Activated naive CD4-positive, alpha-beta T cell treated with anti-CD3 and anti-CD28 coated beads, Interleukin-2, amount 50 U/mL, for 72 hours (primary cell): ENCODE data around the gene IKZF3. TPM values are rescaled to one million over a fixed set of nuclear protein-coding genes. Genes with fewer than 3 reads are reported as not detected.
"Not testable (repeated sequence)": the region's sequence is repeated elsewhere in the genome, so short reads cannot be mapped to it uniquely, and the experiment has no call there.

ENCODE experiments used
- ATAC-seq, 2 donors: fragments of 150-1000 bp; cut with Tn5 transposase; 2 replicates each; pipeline ENCODE4 v1.10.0; 2021; ENCODE audit warnings: mild to moderate bottlenecking in 2 of 2, moderate library complexity in 2 of 2
- DNase-seq, 2 donors: peaks; one replicate each; pipeline ENCODE4 v3.0.0; 2021 to 2022; ENCODE audit warnings: low spot score in 2 of 2
- H3K27ac Mint-ChIP-seq, 2 donors: one replicate each; pipeline ENCODE4 v1.8.0; 2022; ENCODE audit warnings: mild to moderate bottlenecking in 2 of 2, mixed read lengths in 2 of 2
- H3K36me3 Mint-ChIP-seq, 2 donors: one replicate each; pipeline ENCODE4 v1.8.0; 2022; ENCODE audit warnings: mixed read lengths in 2 of 2
- H3K9me3 Mint-ChIP-seq, 2 donors: one replicate each; pipeline ENCODE4 v1.8.0; 2022; ENCODE audit warnings: mixed read lengths in 2 of 2
- total RNA-seq, 2 donors: library from RNA; stranded (reverse); gene quantifications; one replicate each; pipeline ENCODE4 v1.2.3, GENCODE V29; 2022

Gene IKZF3
- 10 to 100 TPM; 37.6 to 60.8 TPM for total RNA-seq

DNA sequence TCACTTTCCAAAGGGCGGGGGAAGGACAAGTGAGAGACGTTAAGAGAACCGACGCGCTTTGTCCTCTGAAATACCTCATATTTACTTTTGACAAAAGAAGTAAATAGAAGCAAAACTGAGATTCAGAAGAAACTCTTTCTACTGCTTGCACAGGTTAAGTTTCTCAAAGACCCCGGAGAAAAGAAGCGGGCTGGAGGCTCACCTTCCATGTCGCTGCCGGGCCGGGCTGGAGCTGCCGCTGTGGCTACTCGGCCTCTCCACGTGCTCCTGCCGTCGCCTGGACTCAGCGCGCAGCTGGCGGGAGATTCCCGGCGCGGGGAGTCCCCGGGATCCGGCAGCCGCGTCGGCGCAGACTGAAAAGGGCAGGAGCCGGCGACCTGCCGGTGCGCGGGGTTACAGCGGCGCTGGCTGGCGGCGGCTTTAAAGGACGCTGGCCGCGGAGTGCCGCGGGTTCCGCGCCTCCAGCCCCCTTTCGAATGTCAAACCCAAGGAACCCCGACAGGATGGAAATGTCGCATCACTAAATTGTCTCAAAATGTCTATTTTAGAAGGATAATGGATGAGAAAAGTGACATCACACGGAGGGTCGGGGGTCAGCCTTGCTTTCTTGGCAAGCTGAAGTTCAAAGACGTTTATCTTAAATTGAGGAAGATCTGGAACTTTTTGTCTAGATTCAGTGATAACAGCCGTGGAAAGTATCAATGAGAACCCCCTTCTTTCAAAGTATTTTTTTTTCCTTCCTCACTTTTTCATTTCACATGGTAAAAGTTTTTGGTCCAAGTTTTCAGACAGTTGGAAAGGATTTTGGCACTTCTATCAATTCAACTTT is at the start of gene IKZF3:
Gene IKZF3 (minus strand): TSS at position 395 of the 829 bp plus-strand sequence. CDS start 186 bp downstream, at position 209.
- Mint-ChIP-seq H3K36me3 (peaks cover 23 to 24% of the 10 kb centered on the region in 2 donors), H3K9me3 (no peaks in the 10 kb centered on the region), H3K27ac (peak within 1 kb of the TSS; percentile 97)
- DNase-seq: peak; percentile 77 to 93
- ATAC-seq: peak; percentile 47 to 78

DNA sequence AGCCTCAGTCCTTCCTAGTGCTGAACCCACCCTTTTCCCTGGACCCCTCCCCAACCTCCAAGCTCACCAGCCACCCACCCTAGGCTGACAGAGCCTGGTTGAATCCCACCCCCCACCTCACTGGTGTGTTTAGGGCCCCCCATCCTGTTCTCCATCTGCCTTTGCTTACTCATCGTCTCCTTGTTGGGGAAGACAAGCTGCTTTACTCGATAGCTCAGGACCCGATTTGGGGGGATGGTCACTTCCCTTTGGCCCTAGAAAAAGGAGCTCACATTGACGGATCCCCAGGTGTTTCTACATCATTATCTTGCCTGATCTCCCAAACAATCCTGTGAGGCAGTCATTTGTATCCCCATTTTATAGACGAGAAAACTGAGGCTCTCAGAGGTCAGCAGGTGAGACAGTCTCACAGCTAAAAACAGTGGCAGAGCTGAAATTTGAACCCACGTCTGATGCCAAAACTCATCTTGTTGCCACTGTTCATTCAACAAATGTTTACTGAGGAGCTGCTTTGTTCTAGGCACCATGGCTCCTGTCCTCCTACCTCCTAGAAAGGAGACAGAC is 44.8 kb upstream of the IKZF3 start:
- H3K36me3 Mint-ChIP-seq: peaks cover 12 to 25% of the 10 kb centered on the region in 2 donors
- DNase-seq (no peak), ATAC-seq (no peak)
- H3K9me3 Mint-ChIP-seq: no peaks in the 10 kb centered on the region
- peak overlapping the region; percentile 26 to 68 for H3K27ac Mint-ChIP-seq

DNA sequence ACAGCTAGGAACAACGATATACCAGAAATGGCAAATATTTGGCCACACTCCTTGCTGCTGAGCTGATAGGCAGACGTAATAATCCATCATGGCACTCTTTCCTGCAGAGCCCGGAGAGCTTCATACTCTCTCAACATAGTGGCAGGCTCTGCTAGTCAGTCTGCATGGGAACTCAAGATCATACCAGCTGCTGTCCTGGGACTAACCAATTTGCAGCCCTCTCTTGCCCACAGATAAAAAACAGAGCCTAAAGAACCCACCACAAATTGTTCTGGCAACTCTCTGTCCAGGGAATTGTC is 40.8 kb upstream of the IKZF3 start:
- no peak for ATAC-seq
- Mint-ChIP-seq H3K36me3 (peaks cover 15 to 17% of the 10 kb centered on the region in 2 donors), H3K27ac (peak overlapping the region in 1 of 2 donors; percentile 32), H3K9me3 (no peaks in the 10 kb centered on the region)
- no peak for DNase-seq

DNA sequence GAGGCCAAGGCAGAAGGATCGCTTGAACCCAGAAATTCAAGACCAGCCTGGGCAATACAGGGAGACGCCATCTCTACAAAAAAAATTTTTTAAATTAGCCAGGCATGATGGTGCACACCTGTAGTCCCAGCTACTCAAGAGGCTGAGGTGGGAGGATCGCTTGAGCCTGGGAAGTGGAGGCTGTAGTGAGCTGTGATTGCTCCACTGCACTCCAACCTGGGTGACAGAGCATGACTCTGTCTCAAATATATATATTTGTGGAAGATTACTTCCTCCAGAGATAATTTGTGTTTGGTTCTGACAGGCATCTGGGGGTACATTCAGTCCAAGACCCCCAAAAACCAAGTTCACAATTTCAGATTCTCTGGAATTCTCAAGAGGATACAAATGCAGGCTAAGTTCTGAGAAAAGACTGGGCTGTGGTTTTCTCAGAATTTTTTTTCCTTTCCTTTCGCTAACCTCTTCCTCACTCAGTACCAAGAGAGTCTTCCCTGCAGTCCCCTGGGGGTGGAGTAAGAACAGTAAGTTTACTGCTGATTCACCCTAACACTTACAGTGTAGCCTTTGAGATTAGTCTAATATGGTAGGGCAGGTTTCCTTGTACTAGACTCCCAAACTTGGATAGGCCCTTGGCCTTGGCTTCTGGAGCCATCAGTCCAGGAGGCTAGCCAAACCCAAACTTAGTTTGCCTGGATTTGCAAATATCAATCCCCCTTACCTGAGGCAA is 39.2 kb upstream of the IKZF3 start:
- DNase-seq: no peak
- ATAC-seq: peak; percentile 60 to 86
- Mint-ChIP-seq H3K27ac (peak overlapping the region in 1 of 2 donors; percentile 48), H3K9me3 (no peaks in the 10 kb centered on the region), H3K36me3 (peaks cover 11 to 15% of the 10 kb centered on the region in 2 donors)

DNA sequence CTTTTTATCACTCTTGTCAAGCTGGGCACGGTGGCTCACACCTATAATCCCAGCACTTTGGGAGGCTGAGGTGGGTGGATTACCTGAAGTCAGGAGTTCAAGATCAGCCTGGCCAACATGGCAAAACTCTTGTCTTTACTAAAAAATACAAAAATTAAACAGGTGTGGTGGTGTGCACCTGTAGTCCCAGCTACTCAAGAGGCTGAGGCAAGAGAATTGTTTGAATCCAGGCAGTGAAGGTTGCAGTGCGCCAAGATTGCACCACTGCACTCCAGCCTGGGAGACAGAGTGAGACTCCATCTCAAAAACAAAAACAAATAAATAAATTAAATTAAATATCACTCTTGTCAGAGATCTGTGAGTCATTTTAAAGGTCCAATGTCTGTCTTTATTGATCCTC is 37.9 kb upstream of the IKZF3 start:
- DNase-seq, H3K27ac Mint-ChIP-seq, ATAC-seq, H3K9me3 Mint-ChIP-seq: not testable (repeated sequence)
- H3K36me3 Mint-ChIP-seq: peaks cover 11 to 13% of the 10 kb centered on the region in 2 donors

DNA sequence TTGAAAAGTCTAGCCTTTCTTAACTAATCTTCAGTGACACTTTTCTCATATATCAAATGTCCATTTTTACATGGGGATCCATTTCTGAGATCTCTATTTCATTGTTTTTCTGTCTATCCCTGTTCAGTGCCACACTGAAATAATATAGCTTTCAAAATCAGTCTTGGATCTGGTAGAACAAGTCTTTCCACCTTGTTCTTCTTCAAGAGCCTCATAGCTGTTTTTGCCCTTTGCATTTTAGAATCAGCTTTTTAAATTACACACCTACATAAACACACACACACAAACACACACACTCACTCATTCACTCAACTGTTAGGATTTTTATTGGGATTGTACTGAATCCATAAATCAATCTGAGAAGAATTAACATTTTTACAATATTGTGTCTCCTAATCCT is 35.1 kb upstream of the IKZF3 start:
- no peak for DNase-seq
- ATAC-seq: no peak
- no peaks in the 10 kb centered on the region for H3K9me3 Mint-ChIP-seq
- H3K27ac Mint-ChIP-seq: no peak overlapping the region
- peaks cover 0 to 5% of the 10 kb centered on the region in 2 donors for H3K36me3 Mint-ChIP-seq

DNA sequence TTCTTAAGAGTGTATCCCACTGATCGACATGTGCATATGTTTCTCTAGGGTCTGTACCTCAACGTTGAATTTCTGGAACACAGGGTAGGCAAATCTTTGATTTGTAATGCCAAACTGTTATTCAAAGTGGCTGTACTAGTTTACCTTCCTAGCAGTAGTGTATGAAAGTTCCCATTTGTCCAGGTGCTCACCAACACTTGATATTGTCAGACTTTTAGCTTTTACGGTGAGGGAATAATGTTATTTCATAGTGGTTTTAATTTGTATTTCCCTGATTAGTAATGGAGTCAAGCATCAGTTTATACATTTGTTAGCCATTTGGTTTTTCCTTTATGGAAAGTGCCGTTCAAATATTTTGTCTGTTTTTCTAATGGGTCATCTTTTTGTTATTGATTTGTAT is 34.0 kb upstream of the IKZF3 start:
- Mint-ChIP-seq H3K36me3 (no peaks in the 10 kb centered on the region), H3K9me3 (no peaks in the 10 kb centered on the region), H3K27ac (no peak overlapping the region)
- ATAC-seq: no peak
- DNase-seq: no peak

DNA sequence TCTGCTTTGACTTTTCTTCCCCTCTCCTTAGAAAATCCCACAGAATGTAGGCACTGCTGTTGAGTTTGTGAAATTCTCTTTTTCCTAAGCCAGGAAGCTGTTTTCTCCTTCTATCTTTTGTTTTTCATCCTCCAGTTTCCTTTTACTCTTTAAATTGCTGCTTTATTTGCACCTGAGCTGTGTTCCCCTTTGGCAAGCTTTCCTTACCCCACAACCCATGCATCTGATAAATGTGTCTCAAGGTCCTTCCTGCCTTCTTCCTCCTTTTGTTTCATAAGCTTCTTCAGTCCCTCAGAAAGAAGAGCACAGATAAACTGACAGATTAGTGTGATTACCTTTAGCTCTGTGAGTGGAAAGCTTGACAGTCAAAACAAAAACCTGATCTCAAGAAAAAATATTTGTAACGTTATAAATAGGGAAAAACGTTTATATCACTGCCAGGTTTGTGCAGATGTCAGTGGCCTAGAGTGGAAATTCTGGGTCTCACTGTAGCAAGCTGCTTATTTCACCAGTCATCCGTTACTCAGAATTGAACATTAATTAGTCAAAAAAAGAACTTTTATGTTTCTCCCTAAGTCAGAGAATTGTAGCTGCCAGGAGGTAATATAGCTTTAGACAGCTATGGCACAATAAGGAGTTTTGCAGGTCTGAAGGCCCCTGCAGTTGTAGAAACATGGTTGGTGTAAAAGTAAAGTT is 30.7 kb upstream of the IKZF3 start:
- ATAC-seq (peak in 1 of 2 donors; percentile 71), DNase-seq (no peak)
- Mint-ChIP-seq H3K36me3 (no peaks in the 10 kb centered on the region), H3K27ac (no peak overlapping the region), H3K9me3 (no peaks in the 10 kb centered on the region)

DNA sequence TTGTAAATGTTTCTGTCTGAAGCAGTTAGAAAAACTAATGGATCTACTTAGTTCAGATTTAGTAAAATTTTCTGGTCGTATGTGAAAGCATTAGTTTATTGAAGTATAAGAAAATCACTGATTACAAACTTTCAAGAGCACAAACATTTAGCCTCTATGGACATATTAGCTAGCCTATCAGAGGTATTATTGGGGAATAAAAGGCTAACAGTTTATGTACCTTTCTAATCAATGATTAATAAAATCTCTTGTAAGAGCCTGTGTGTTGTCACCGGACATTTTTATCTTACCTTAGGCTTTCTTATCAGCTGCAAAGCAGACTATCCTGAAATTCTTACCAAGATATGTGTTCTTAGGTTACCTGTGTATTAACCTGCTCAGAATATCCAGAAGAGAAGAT is 25.1 kb upstream of the IKZF3 start:
- Mint-ChIP-seq H3K27ac (no peak overlapping the region), H3K36me3 (no peaks in the 10 kb centered on the region), H3K9me3 (no peaks in the 10 kb centered on the region)
- ATAC-seq (no peak), DNase-seq (no peak)

DNA sequence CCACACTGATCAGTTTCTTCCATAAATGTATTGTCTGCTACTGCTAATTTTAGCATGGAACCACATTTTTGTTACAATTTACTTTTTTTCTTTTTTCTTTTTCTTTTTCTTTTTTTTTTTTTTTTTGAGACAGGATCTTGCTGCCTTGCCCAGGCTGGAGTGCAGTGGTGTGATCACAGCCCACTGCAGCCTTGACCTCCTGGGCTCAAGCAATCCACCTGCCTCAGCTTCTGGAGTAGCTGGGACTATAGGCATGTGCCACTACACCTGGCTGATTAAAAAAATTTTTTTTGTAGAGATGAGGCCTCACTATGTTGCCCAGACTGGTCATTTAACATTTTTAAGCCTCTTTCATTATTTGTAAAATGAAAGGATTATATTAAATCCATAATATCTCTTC is 23.0 kb upstream of the IKZF3 start:
- Mint-ChIP-seq H3K9me3 (no peaks in the 10 kb centered on the region), H3K36me3 (no peaks in the 10 kb centered on the region), H3K27ac (no peak overlapping the region)
- no peak for DNase-seq
- no peak for ATAC-seq

DNA sequence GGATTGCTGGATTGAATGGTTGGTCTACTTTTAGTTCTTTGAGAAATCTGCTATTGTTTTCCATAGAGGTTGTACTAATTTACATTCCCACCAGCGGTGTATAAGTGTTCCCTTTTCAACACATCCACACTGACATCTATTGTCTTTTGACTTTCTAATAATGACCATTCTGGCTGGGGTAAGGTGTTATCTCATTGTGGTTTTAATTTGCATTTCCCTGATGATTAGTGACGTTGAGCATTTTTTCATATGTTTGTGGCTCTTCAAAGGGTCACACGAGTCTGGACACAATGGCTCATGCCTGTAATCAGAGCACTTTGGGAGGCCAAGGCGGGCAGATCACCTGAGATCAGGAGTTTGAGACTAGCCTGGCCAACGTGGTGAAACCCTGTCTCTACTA is 22.0 kb upstream of the IKZF3 start:
- H3K36me3 Mint-ChIP-seq, DNase-seq, H3K9me3 Mint-ChIP-seq, ATAC-seq, H3K27ac Mint-ChIP-seq: not testable (repeated sequence)

DNA sequence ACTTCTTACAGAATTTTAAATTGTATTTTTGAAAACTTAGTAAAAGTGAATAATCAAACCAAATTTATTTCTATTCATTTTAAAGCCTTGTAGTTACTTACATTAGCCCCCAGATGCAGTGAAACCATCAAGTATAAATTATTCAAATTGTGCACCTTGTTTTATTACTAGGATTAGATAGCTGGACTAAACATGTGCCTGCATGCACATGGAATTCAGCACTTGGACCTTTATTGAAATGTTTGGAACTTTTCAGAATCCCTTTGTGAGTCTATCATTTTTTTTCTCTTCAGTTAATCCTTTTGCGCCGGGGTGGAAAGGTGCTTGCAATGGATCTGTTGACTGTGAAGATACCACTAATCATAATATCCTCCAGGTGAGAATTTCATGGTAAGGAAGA is 8.6 kb upstream of the IKZF3 start:
- ATAC-seq (no peak), DNase-seq (no peak)
- Mint-ChIP-seq H3K9me3 (no peaks in the 10 kb centered on the region), H3K27ac (no peak overlapping the region), H3K36me3 (peaks cover 9 to 12% of the 10 kb centered on the region in 2 donors)

DNA sequence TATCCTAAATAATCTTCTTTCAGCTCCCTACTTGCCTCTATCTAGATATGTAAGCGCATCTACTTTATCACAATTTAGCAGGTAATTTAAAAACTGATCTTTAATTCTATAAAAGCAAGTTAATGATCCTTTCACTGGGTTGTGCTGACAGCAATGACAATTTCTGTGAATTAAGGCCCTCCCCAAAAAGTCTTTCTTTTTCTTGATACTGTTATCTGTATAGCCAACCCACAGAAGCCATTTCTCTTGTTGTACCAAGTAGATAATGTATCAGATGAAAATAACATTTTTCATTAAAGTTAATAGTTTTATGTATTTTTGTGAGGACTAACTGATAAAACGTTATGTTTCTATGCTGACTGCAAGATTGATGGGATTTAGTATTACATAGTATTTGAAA is 7.7 kb upstream of the IKZF3 start:
- ATAC-seq: no peak
- Mint-ChIP-seq H3K36me3 (peaks cover 9 to 12% of the 10 kb centered on the region in 2 donors), H3K9me3 (no peaks in the 10 kb centered on the region), H3K27ac (no peak overlapping the region)
- no peak for DNase-seq

DNA sequence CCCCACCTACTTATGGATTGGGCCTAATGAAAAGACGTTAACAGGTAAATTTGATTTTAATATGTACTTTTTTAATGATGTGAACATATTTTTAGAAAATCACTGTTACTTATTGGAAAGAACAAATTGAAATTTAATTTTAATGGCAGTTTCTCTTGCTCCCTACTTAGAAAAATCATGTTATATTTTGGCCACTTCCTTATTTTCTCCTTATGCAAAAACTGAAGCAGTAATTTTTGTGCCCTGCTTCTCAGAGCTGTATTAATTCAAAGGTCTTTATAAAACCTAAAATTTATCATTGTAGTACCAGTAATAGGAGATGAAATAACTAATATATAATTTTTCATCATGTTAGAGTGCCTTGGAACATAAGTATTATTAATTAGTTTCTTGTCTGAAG is 6.7 kb upstream of the IKZF3 start:
- Mint-ChIP-seq H3K9me3 (no peaks in the 10 kb centered on the region), H3K36me3 (peaks cover 9 to 12% of the 10 kb centered on the region in 2 donors), H3K27ac (no peak overlapping the region)
- no peak for DNase-seq
- no peak for ATAC-seq

DNA sequence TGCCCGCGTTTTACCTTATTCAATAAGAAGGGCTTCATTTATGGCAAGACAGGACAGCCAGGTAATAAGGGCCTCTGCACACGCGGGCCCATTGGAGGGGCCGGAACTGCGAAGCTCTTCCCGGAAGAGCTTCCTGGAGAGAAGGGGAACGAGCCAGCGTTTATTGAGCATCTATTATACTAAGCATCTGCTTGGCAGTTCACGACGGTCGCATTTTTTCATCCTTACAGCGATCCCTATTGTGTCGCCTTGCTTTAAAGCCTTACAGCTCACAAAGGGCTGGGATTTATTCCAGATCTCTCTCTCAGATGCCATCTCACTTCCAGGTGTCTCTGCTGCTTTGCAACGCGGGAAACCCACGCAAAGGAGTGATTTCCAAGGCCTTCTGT is 4.4 kb upstream of the IKZF3 start:
- DNase-seq: no peak
- ATAC-seq: no peak
- no peaks in the 10 kb centered on the region for H3K9me3 Mint-ChIP-seq
- H3K36me3 Mint-ChIP-seq: peaks cover 14 to 15% of the 10 kb centered on the region in 2 donors
- peak overlapping the region; percentile 85 to 88 for H3K27ac Mint-ChIP-seq

DNA sequence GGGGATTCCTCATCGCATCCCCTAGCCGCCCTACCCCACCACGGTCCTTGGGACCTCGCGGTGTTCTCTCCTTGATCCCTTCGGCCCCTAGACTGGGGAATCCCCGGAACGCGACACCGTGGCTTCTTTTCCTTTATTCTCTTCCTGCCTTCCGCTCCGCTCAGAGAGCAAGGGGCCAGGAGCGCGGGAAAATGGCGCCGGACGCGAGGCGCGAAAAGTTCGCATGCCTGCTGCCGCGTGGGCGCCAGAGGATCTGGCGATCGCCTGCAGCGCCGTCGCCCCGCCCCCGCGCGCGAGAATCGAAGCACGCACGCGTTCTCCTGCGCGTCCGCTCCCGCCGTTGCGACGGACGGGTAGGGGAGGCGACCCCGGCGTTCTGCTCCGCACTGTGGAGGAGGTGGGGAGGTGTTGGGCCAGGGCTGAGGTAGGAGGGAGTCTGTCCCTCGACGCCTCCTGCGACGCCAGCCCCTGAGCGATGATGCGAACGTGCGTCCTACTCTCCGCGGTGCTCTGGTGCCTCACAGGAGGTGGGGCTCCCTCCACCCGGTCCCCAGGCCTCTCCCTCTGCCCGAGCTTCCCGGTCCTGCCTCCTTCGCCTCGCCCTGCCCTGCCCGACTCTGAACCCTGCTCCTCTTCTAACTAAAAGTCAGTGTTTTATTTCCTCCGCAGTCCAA is 3.9 kb upstream of the IKZF3 start, which contains the start of gene ZPBP2:
Gene ZPBP2 (plus strand): TSS at position 323 of the 674 bp plus-strand sequence. CDS start 153 bp downstream, at position 476.
- ATAC-seq (no peak), DNase-seq (peak; percentile 43 to 75)
- Mint-ChIP-seq H3K9me3 (no peaks in the 10 kb centered on the region), H3K36me3 (peaks cover 19 to 20% of the 10 kb centered on the region in 2 donors), H3K27ac (peak within 1 kb of the TSS; percentile 85 to 98)
